B cell (primary cell): Measurements from ENCODE around the gene NUP88. TPM values are rescaled to one million over a fixed set of nuclear protein-coding genes. Genes with fewer than 3 reads are reported as not detected.

Experiments
- ATAC-seq: fragments of 200-7000 bp; cut with Tn5 transposase; one replicate; pipeline ENCODE4 v1.10.0; 2021; ENCODE audit warnings: low read depth, mild to moderate bottlenecking, moderate number of reproducible peaks, moderate library complexity
- CTCF ChIA-PET: fragments of 350-600 bp; sonication (Branson Sonifier 250); formaldehyde crosslinking; loops from one replicate; lab custom pipeline; 2021; ENCODE audit warnings: antibody characterized with exemption, inconsistent platforms; lab: Charles Lee
- POLR2A ChIA-PET: fragments of 350-600 bp; sonication (Branson Sonifier 250); formaldehyde crosslinking; loops from one replicate; lab custom pipeline; 2021; ENCODE audit warnings: antibody characterized with exemption; lab: Charles Lee
- DNase-seq: peaks from one replicate; pipeline ENCODE4 v3.0.0; 2013
- H2AFZ ChIP-seq: 2 replicates; pipeline ENCODE4 v1.6.1; 2012; ENCODE audit warnings: mild to moderate bottlenecking, low read depth, low read length; ENCODE audit not compliant: insufficient read depth, poor library complexity, severe bottlenecking
- H3K27ac ChIP-seq, 2 donors: 1 replicate in 1 of 2; 2 replicates in 1 of 2; pipeline ENCODE4 v1.5.1; 2012 to 2013; ENCODE audit warnings: low read length in 2 of 2, mild to moderate bottlenecking in 2 of 2, moderate library complexity in 1 of 2
- H3K27me3 ChIP-seq, 4 experiments: fragments of 200-600 bp in 1 of 4; sonication (generic) in 1 of 4; replicated peaks in 1 of 4; 1 replicate in 2 of 4; 2 replicates in 2 of 4; pipeline versions ENCODE4 v1.6.1 to v1.7.0; 2013 to 2016; ENCODE audit warnings: low read length in 3 of 4, mild to moderate bottlenecking in 2 of 4, mixed read lengths in 1 of 4, moderate library complexity in 1 of 4; ENCODE audit not compliant: insufficient read depth in 4 of 4, control insufficient read depth in 3 of 4; ENCODE audit errors: control extremely low read depth in 1 of 4
- H3K36me3 ChIP-seq, 2 experiments: replicated peaks in 1 of 2; 1 replicate in 1 of 2; 2 replicates in 1 of 2; pipeline versions ENCODE4 v1.6.1 to v1.7.1; 2013; ENCODE audit warnings: low read length in 1 of 2; ENCODE audit not compliant: insufficient read depth in 2 of 2, control insufficient read depth in 1 of 2; ENCODE audit errors: control extremely low read depth in 1 of 2, extremely low read depth in 1 of 2
- H3K4me1 ChIP-seq, 2 donors: fragments of 200-600 bp in 1 of 2; sonication (generic) in 1 of 2; 1 replicate in 1 of 2; 2 replicates in 1 of 2; pipeline versions ENCODE4 v1.5.1 to v1.6.1; 2013 to 2017; ENCODE audit warnings: low read length in 2 of 2; ENCODE audit not compliant: control insufficient read depth in 2 of 2, insufficient read depth in 2 of 2
- H3K4me2 ChIP-seq: replicated peaks from 2 replicates; pipeline ENCODE3; 2012; ENCODE audit warnings: mild to moderate bottlenecking, low read depth, low read length; ENCODE audit not compliant: poor library complexity, severe bottlenecking
- H3K4me3 ChIP-seq, 5 experiments: fragments of 200-600 bp in 1 of 5; sonication (generic) in 1 of 5; 1 replicate in 3 of 5; 2 replicates in 2 of 5; pipeline versions ENCODE4 v1.5.1 to v1.7.0; 2011 to 2016; ENCODE audit warnings: low read length in 4 of 5, mild to moderate bottlenecking in 4 of 5, low read depth in 2 of 5, control low read depth in 1 of 5, moderate library complexity in 1 of 5; ENCODE audit not compliant: insufficient read depth in 1 of 5; ENCODE audit errors: control extremely low read depth in 1 of 5, extremely low read depth in 1 of 5
- H3K79me2 ChIP-seq: fragments of 200-600 bp; sonication (generic); one replicate; pipeline ENCODE4 v1.6.0; 2016; ENCODE audit warnings: low read length; ENCODE audit not compliant: control insufficient read depth, insufficient read depth
- H3K9ac ChIP-seq: fragments of 200-600 bp; sonication (generic); 2 replicates; pipeline ENCODE4 v1.6.1; 2017; ENCODE audit warnings: mild to moderate bottlenecking, low read length, moderate library complexity
- H3K9me3 ChIP-seq, 3 donors: one replicate each; pipeline versions ENCODE4 v1.6.1 to v1.7.1; 2013; ENCODE audit warnings: low read length in 2 of 3; ENCODE audit not compliant: control insufficient read depth in 2 of 3, insufficient read depth in 1 of 3; ENCODE audit errors: control extremely low read depth in 1 of 3
- H4K20me1 ChIP-seq: 2 replicates; pipeline ENCODE4 v1.6.0; 2012; ENCODE audit warnings: mild to moderate bottlenecking, low read length; ENCODE audit not compliant: insufficient read depth, control insufficient read depth, poor library complexity, severe bottlenecking
- H3K27ac Mint-ChIP-seq: one replicate; pipeline ENCODE4 v1.8.0; 2021; ENCODE audit warnings: mixed read lengths
- H3K27me3 Mint-ChIP-seq: one replicate; pipeline ENCODE4 v1.8.0; 2021; ENCODE audit warnings: mixed read lengths
- H3K4me1 Mint-ChIP-seq: one replicate; pipeline ENCODE4 v1.8.0; 2021; ENCODE audit warnings: mixed read lengths
- H3K4me3 Mint-ChIP-seq: one replicate; pipeline ENCODE4 v1.8.0; 2021; ENCODE audit warnings: mixed read lengths
- H3K9me3 Mint-ChIP-seq: one replicate; pipeline ENCODE4 v1.8.0; 2022; ENCODE audit warnings: mixed read lengths; ENCODE audit not compliant: insufficient read depth
- EZH2 ChIP-seq: IDR thresholded peaks from 2 replicates; pipeline ENCODE4 v1.6.1; 2012; ENCODE audit warnings: borderline replicate concordance, low read depth, mild to moderate bottlenecking, moderate library complexity, low read length; ENCODE audit not compliant: insufficient read depth, poor library complexity, severe bottlenecking
- WGBS: methylation state at CpG from one replicate; pipeline ENCODE4 v1.1.5; 2013; ENCODE audit warnings: missing lambda C conversion rate; ENCODE audit not compliant: insufficient coverage; 5-methylcytosine and 5-hydroxymethylcytosine counted together
- intact Hi-C: fragments of 100-400 bp; cut with micrococcal nuclease; formaldehyde crosslinking; loops from one replicate; pipeline ENCODE4 v1.10.0; 2022
- polyA plus RNA-seq: library from polyadenylated mRNA; depleted of rRNA; stranded (reverse); fragments of >200 nt; gene quantifications from 2 replicates; pipeline ENCODE4 v1.2.3, GENCODE V29; 2012
- total RNA-seq, 2 donors: library from RNA; stranded (reverse); fragments of 120-200 nt in 1 of 2; gene quantifications; 1 replicate in 1 of 2; 2 replicates in 1 of 2; pipeline versions ENCODE4 v1.2.3 to v1.2.4, GENCODE V29; 2013 to 2022
- TF ChIP-seq, protein P1 (sequence below): fragments of 200-600 bp; IDR thresholded peaks from one replicate; pipeline ENCODE4 v1.8.0; 2022; ENCODE audit warnings: antibody characterized with exemption, mild to moderate bottlenecking

The NUP88 gene
- total and polyA plus RNA-seq, 2 donors (not counting 1 experiment from before 2014, with no cell fraction given): 214 to 221 TPM

DNA sequence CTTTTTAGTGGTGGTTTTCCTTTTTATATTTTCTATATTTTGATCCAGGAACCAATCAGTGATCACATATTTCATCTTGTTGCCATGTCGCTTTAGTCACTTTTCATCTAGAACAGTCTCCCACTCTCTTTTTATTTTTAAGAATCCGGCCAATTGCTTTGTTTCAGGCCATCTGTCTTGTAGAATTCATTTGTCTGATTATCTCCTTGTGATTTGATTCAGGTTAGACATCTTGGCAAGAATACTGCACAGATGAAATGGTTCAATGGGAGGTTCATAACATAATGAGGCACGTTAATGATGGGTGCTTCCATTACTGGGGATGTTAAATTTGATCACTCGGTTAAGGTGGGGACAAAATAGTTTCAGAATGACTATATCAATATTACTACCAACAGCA, 49.1 kb downstream of the NUP88 start:
- 100% methylated on average over 1 of the region's 4 CpGs for WGBS
- H3K4me1 Mint-ChIP-seq: peaks cover 3% of the 10 kb centered on the region
- H3K27ac Mint-ChIP-seq: peak overlapping the region; percentile 3
- Histone ChIP-seq H4K20me1 (peaks cover 4% of the 10 kb centered on the region), H3K36me3 (peaks cover 6 to 85% of the 10 kb centered on the region in 2 experiments), H3K27ac (no peak overlapping the region), H3K4me1 (no peaks in the 10 kb centered on the region), H3K27me3 (no peaks in the 10 kb centered on the region), H3K79me2 (peaks cover 12% of the 10 kb centered on the region), H3K9ac (no peak overlapping the region), H3K4me3 (no peak overlapping the region), H3K9me3 (no peaks in the 10 kb centered on the region), H2AFZ (no peak overlapping the region), H3K4me2 (no peak overlapping the region)
- TF ChIP-seq, protein P1, sequence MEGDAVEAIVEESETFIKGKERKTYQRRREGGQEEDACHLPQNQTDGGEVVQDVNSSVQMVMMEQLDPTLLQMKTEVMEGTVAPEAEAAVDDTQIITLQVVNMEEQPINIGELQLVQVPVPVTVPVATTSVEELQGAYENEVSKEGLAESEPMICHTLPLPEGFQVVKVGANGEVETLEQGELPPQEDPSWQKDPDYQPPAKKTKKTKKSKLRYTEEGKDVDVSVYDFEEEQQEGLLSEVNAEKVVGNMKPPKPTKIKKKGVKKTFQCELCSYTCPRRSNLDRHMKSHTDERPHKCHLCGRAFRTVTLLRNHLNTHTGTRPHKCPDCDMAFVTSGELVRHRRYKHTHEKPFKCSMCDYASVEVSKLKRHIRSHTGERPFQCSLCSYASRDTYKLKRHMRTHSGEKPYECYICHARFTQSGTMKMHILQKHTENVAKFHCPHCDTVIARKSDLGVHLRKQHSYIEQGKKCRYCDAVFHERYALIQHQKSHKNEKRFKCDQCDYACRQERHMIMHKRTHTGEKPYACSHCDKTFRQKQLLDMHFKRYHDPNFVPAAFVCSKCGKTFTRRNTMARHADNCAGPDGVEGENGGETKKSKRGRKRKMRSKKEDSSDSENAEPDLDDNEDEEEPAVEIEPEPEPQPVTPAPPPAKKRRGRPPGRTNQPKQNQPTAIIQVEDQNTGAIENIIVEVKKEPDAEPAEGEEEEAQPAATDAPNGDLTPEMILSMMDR: no peak
- no peak for TF ChIP-seq EZH2
- DNase-seq: no peak
- ChIA-PET POLR2A (no interaction called here), CTCF (interaction anchor here (1.7 kb wide), 1 partner anchor 69 kb away, joined by 3 read pairs; the partner anchor contains the start of gene C1QBP)
- H3K9me3 Mint-ChIP-seq: no peaks in the 10 kb centered on the region
- no peak overlapping the region for H3K4me3 Mint-ChIP-seq
- ATAC-seq: no peak
- intact Hi-C loops: no loop called here
- no peaks in the 10 kb centered on the region for H3K27me3 Mint-ChIP-seq

DNA sequence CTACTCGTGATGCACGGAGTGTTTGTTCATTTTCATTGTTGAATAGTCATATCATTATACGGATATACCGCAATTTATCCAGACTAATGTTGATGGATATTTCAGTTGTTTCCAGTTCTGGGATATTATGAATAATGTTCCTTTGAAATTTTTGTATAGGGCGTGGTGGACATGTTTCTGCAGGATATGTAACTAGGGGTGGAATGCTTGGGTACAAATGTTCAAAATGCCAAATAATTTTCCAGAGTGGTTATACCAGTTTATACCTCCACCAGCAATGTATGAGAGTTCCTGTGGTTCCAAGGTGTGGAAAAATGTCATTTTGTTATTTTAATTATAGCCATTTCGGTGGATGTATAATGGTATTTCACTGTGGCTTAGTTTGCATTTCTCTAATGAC, 53.6 kb downstream of the NUP88 start:
- H4K20me1 ChIP-seq: no peaks in the 10 kb centered on the region
- TF ChIP-seq, protein P1: no peak
- DNase-seq (no peak), ATAC-seq (no peak)
- 100% methylated on average over 1 of the region's 6 CpGs for WGBS
- Mint-ChIP-seq H3K9me3 (no peaks in the 10 kb centered on the region), H3K4me1 (no peaks in the 10 kb centered on the region), H3K4me3 (no peak overlapping the region), H3K27me3 (no peaks in the 10 kb centered on the region), H3K27ac (no peak overlapping the region)
- no peak overlapping the region for H3K4me2 ChIP-seq
- H2AFZ ChIP-seq: no peak overlapping the region
- intact Hi-C loops: loop anchor here (10.0 kb wide), 1 partner anchor 49 kb away; the partner anchor contains the start of gene NUP88
- H3K4me3 ChIP-seq: no peak overlapping the region
- H3K36me3 ChIP-seq: peaks cover 6 to 83% of the 10 kb centered on the region in 2 experiments
- H3K27me3 ChIP-seq: no peaks in the 10 kb centered on the region
- H3K79me2 ChIP-seq: peaks cover 21% of the 10 kb centered on the region
- ChIA-PET CTCF (interaction anchor here (1.0 kb wide), 1 partner anchor 116 kb away, joined by 4 read pairs; no protein-coding TSS in a partner anchor), POLR2A (interaction anchor here (0.6 kb wide), 1 partner anchor 60 kb away, joined by 5 read pairs; no protein-coding TSS in a partner anchor)
- H3K4me1 ChIP-seq: no peaks in the 10 kb centered on the region
- no peaks in the 10 kb centered on the region for H3K9me3 ChIP-seq
- no peak overlapping the region for H3K9ac ChIP-seq
- no peak overlapping the region for H3K27ac ChIP-seq
